CD4-positive, alpha-beta T cell treated with Interleukin-2 at 100 ng/mL for 4 hours (primary cell): Measurements from ENCODE around the gene BRCA2.

Experiments used
- DNase-seq: peaks from one replicate; pipeline ENCODE4 v3.0.0-alpha.2; 2020; ENCODE audit warnings: low spot score

The BRCA2 gene

GRCh38 chr13:32315238-32316027 is at the start of gene BRCA2, which contains the start of gene ZAR1L:
BRCA2 (plus strand) TSS chr13:32315508; CDS start chr13:32316461, 953 bp downstream.
ZAR1L (minus strand) TSS chr13:32315363; CDS start chr13:32311925, 3,438 bp downstream.
- DNase-seq = peak; percentile 84

GRCh38 chr13:32265726-32266125 is 49.6 kb upstream of the BRCA2 start:
- no peak for DNase-seq

- DNase-seq = no peak
These were observed 49.2 kb upstream of the BRCA2 start for GRCh38 chr13:32266130-32266529.

GRCh38 chr13:32267836-32268439 is 47.4 kb upstream of the BRCA2 start:
- peak; percentile 50 for DNase-seq

- no peak for DNase-seq
These were observed 43.2 kb upstream of the BRCA2 start for GRCh38 chr13:32272021-32272683.

- no peak for DNase-seq
These were observed 37.5 kb upstream of the BRCA2 start for GRCh38 chr13:32277839-32278238.

- DNase-seq = no peak
These were observed 36.9 kb upstream of the BRCA2 start for GRCh38 chr13:32278426-32278825.

- no peak for DNase-seq
These were observed 34.2 kb upstream of the BRCA2 start for GRCh38 chr13:32281096-32281495.

- no peak for DNase-seq
These were observed 33.1 kb upstream of the BRCA2 start for GRCh38 chr13:32282096-32282711.

GRCh38 chr13:32284927-32285632 is 30.2 kb upstream of the BRCA2 start:
- DNase-seq = no peak

- no peak for DNase-seq
These were observed 29.7 kb upstream of the BRCA2 start for GRCh38 chr13:32285633-32285965.

GRCh38 chr13:32297206-32297605 is 18.1 kb upstream of the BRCA2 start:
- DNase-seq = no peak

- DNase-seq = no peak
These were observed 16.6 kb upstream of the BRCA2 start for GRCh38 chr13:32298695-32299094.

- DNase-seq = no peak
These were observed 15.4 kb upstream of the BRCA2 start for GRCh38 chr13:32299893-32300292.

- no peak for DNase-seq
These were observed 14.9 kb upstream of the BRCA2 start for GRCh38 chr13:32300406-32300805.

GRCh38 chr13:32300920-32301319 is 14.4 kb upstream of the BRCA2 start:
- no peak for DNase-seq

GRCh38 chr13:32302461-32302860 is 12.8 kb upstream of the BRCA2 start:
- no peak for DNase-seq

GRCh38 chr13:32305646-32306045 is 9.7 kb upstream of the BRCA2 start:
- DNase-seq = no peak

- DNase-seq = no peak
These were observed 5.8 kb upstream of the BRCA2 start for GRCh38 chr13:32309312-32310133.

- peak; percentile 67 for DNase-seq
These were observed 5.1 kb upstream of the BRCA2 start for GRCh38 chr13:32310134-32310706.
